ENCODE measurements around the gene ZFYVE28.
A peak's percentile ranks its signal among the peaks of the same experiment; 100 is the strongest.

ZFYVE28 gene

GRCh38 chr4:2428496-2429213, 10.2 kb upstream of the ZFYVE28 start:
- DNase-seq (ENCODE audit: low read depth), result no peak

- DNase-seq (ENCODE audit: low read depth), result no peak
These were observed 9.2 kb upstream of the ZFYVE28 start for GRCh38 chr4:2427383-2428334.

GRCh38 chr4:2426711-2427275, 8.3 kb upstream of the ZFYVE28 start:
- no peak for DNase-seq (ENCODE audit: low read depth)

GRCh38 chr4:2426069-2426397, 7.6 kb upstream of the ZFYVE28 start:
- DNase-seq (ENCODE audit: low read depth), result no peak

GRCh38 chr4:2425386-2426068, 7.1 kb upstream of the ZFYVE28 start:
- DNase-seq (ENCODE audit: low read depth), result no peak

- no peak for DNase-seq (ENCODE audit: low read depth)
These were observed 6.1 kb upstream of the ZFYVE28 start for GRCh38 chr4:2424581-2424980.

- DNase-seq (ENCODE audit: low read depth), result no peak
These were observed 5.2 kb upstream of the ZFYVE28 start for GRCh38 chr4:2423695-2424094.

- DNase-seq (ENCODE audit: low read depth), result no peak
These were observed 4.6 kb upstream of the ZFYVE28 start for GRCh38 chr4:2423066-2423465.

GRCh38 chr4:2421928-2422327, 3.5 kb upstream of the ZFYVE28 start:
- no peak for DNase-seq (ENCODE audit: low read depth)

- no peak for DNase-seq (ENCODE audit: low read depth)
These were observed 1.4 kb upstream of the ZFYVE28 start for GRCh38 chr4:2419814-2420213.

- peak; percentile 98 for DNase-seq (ENCODE audit: low read depth)
These were observed 466 bp upstream of the ZFYVE28 start, which contains the start of gene CFAP99 for GRCh38 chr4:2418650-2419571. Gene CFAP99 (plus strand): TSS chr4:2418955.

- DNase-seq (ENCODE audit: low read depth), result no peak
These were observed 1.1 kb downstream of the ZFYVE28 start for GRCh38 chr4:2417226-2417764.

GRCh38 chr4:2416564-2417225, 1.8 kb downstream of the ZFYVE28 start:
- no peak for DNase-seq (ENCODE audit: low read depth)

GRCh38 chr4:2415881-2416563, 2.4 kb downstream of the ZFYVE28 start:
- no peak for DNase-seq (ENCODE audit: low read depth)

- no peak for DNase-seq (ENCODE audit: low read depth)
These were observed 3.2 kb downstream of the ZFYVE28 start for GRCh38 chr4:2415213-2415612.

GRCh38 chr4:2413821-2414610, 4.4 kb downstream of the ZFYVE28 start:
- DNase-seq (ENCODE audit: low read depth), result no peak

- peak; percentile 78 for DNase-seq (ENCODE audit: low read depth)
These were observed 5.3 kb downstream of the ZFYVE28 start for GRCh38 chr4:2412885-2413716.

- peak; percentile 44 for DNase-seq (ENCODE audit: low read depth)
These were observed 5.9 kb downstream of the ZFYVE28 start for GRCh38 chr4:2412534-2412884.

Data from activated T-helper 9 cell treated with anti-CD3 and anti-CD28 coated beads, Interleukin-2, amount 50 U/mL, for 16 hours (primary cell).